OCI-LY3 (cell line): ENCODE measurements around the gene DCST1.

Experiments used
- H2AFZ ChIP-seq: fragments of 200-600, 300-600 bp; shearing (Covaris generic); 2 replicates; pipeline ENCODE4 v1.6.0; 2014; ENCODE audit warnings: antibody characterized with exemption, low read depth, low read length
- H3K27ac ChIP-seq: fragments of 200-600, 300-600 bp; sonication (generic); 2 replicates; pipeline ENCODE4 v1.5.1; 2014; ENCODE audit warnings: mild to moderate bottlenecking, low read length, moderate library complexity, mixed read lengths
- H3K27me3 ChIP-seq: fragments of 200-600, 300-600 bp; sonication (generic); 2 replicates; pipeline ENCODE4 v1.6.1; 2014; ENCODE audit warnings: low read depth, low read length, mixed read lengths
- H3K36me3 ChIP-seq: fragments of 200-600, 300-600 bp; sonication (generic); replicated peaks from 2 replicates; pipeline ENCODE3; 2014; ENCODE audit warnings: low read depth, low read length, mixed read lengths
- H3K4me1 ChIP-seq: fragments of 300-600, 200-600 bp; sonication (generic); 2 replicates; pipeline ENCODE4 v1.6.1; 2014; ENCODE audit warnings: low read length, mixed read lengths
- H3K4me2 ChIP-seq: fragments of 200-600, 300-600 bp; sonication (generic); 2 replicates; pipeline ENCODE4 v1.6.1; 2014; ENCODE audit warnings: low read length, mixed read lengths
- H3K4me3 ChIP-seq: fragments of 300-600, 200-600 bp; sonication (generic); 2 replicates; pipeline ENCODE4 v1.5.1; 2014; ENCODE audit warnings: antibody characterized with exemption, mild to moderate bottlenecking, low read length, moderate library complexity
- H3K79me2 ChIP-seq: fragments of 300-600, 200-600 bp; shearing (Covaris generic); 2 replicates; pipeline ENCODE4 v1.6.1; 2014; ENCODE audit warnings: mild to moderate bottlenecking, low read length, mixed read lengths
- H3K9ac ChIP-seq: fragments of 300-600, 200-600 bp; shearing (Covaris generic); 2 replicates; pipeline ENCODE4 v1.6.0; 2014; ENCODE audit warnings: mild to moderate bottlenecking, low read length, moderate library complexity
- H3K9me3 ChIP-seq: fragments of 200-600, 300-600 bp; shearing (Covaris generic); 2 replicates; pipeline ENCODE4 v1.6.1; 2014; ENCODE audit warnings: low read length, mixed read lengths; ENCODE audit not compliant: insufficient read depth
- H4K20me1 ChIP-seq: fragments of 200-600, 300-600 bp; sonication (generic); 2 replicates; pipeline ENCODE4 v1.6.1; 2016; ENCODE audit warnings: low read length, mixed read lengths; ENCODE audit not compliant: insufficient read depth
- EZH2phosphoT487 ChIP-seq: fragments of 200-600 bp; shearing (Covaris generic); IDR thresholded peaks from 2 replicates; pipeline ENCODE4 v1.6.1; 2018; ENCODE audit warnings: antibody characterized with exemption, mixed run types, low read depth
- TF ChIP-seq, protein P1 (sequence below): fragments of 200-600, 300-600 bp; sonication (generic); IDR thresholded peaks from 2 replicates; pipeline ENCODE4 v1.5.1; 2014; ENCODE audit warnings: antibody characterized with exemption, low read length, low read depth

Gene DCST1

DNA sequence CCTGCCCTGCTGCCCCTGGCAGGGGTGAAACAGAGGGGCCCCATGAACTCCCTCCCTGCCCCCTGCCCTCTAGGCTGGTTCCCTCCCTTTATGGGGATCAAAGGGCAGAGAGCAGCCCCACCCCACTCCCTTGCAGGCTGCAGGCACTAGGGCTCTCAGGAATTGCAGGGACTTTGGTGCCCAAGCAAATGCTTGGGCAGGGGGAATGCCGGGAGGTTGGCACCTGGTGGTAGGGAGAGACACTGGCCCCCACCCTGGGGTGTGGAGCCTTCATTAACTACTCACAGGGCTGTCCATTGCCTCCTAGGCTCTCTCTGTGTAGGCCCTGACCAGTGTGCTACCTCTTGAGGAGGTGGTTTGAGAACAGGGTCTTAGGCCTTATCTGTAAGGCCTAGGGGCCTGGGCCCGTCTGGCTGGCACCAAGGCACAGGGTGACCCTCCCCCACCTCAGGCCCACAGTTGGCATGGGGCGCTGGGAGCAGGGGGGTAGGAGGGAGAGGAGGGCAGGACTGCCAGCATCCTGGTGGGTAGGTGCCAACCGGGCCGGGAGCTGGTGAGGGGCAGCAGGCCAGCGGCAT lies 26.3 kb upstream of the DCST1 start:
- H3K9ac ChIP-seq: peak overlapping the region; percentile 96; the same call in 1 of the 2 replicates
- H3K4me3 ChIP-seq: peak overlapping the region; percentile 16; the same call in 1 of the 2 replicates
- H2AFZ ChIP-seq: no peak overlapping the region
- H4K20me1 ChIP-seq: peaks cover 41% of the 10 kb centered on the region
- no peaks in the 10 kb centered on the region for H3K9me3 ChIP-seq
- H3K79me2 ChIP-seq: peaks cover 59% of the 10 kb centered on the region
- peak overlapping the region; percentile 92 for H3K27ac ChIP-seq
- peaks cover 11% of the 10 kb centered on the region for H3K36me3 ChIP-seq
- H3K4me2 ChIP-seq: peak overlapping the region; percentile 97
- H3K4me1 ChIP-seq: peaks cover 57% of the 10 kb centered on the region
- no peaks in the 10 kb centered on the region for H3K27me3 ChIP-seq
- TF ChIP-seq, protein P1, sequence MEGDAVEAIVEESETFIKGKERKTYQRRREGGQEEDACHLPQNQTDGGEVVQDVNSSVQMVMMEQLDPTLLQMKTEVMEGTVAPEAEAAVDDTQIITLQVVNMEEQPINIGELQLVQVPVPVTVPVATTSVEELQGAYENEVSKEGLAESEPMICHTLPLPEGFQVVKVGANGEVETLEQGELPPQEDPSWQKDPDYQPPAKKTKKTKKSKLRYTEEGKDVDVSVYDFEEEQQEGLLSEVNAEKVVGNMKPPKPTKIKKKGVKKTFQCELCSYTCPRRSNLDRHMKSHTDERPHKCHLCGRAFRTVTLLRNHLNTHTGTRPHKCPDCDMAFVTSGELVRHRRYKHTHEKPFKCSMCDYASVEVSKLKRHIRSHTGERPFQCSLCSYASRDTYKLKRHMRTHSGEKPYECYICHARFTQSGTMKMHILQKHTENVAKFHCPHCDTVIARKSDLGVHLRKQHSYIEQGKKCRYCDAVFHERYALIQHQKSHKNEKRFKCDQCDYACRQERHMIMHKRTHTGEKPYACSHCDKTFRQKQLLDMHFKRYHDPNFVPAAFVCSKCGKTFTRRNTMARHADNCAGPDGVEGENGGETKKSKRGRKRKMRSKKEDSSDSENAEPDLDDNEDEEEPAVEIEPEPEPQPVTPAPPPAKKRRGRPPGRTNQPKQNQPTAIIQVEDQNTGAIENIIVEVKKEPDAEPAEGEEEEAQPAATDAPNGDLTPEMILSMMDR: no peak
- no peak for TF ChIP-seq EZH2phosphoT487

GRCh38 chr1:155008015-155008941 lies 25.3 kb upstream of the DCST1 start:
- Histone ChIP-seq H4K20me1 (peaks cover 51% of the 10 kb centered on the region), H3K4me2 (peak overlapping the region; percentile 97), H3K9me3 (no peaks in the 10 kb centered on the region), H3K4me3 (peak overlapping the region; percentile 16; the same call in 1 of the 2 replicates), H3K27ac (no peak overlapping the region), H3K79me2 (peaks cover 52% of the 10 kb centered on the region), H2AFZ (no peak overlapping the region), H3K27me3 (no peaks in the 10 kb centered on the region), H3K9ac (peak overlapping the region; percentile 96; the same call in 1 of the 2 replicates), H3K4me1 (peaks cover 57% of the 10 kb centered on the region), H3K36me3 (peaks cover 13% of the 10 kb centered on the region)
- no peak for TF ChIP-seq EZH2phosphoT487
- TF ChIP-seq, protein P1: no peak

- Histone ChIP-seq H3K4me3 (no peak overlapping the region), H3K4me2 (no peak overlapping the region), H3K27me3 (no peaks in the 10 kb centered on the region), H3K79me2 (peaks cover 42% of the 10 kb centered on the region), H3K9ac (no peak overlapping the region), H3K4me1 (peaks cover 55% of the 10 kb centered on the region), H3K36me3 (peaks cover 10% of the 10 kb centered on the region), H2AFZ (no peak overlapping the region), H3K9me3 (no peaks in the 10 kb centered on the region), H4K20me1 (peaks cover 60% of the 10 kb centered on the region), H3K27ac (no peak overlapping the region)
- TF ChIP-seq EZH2phosphoT487: no peak
- TF ChIP-seq, protein P1: no peak
Observed at GRCh38 chr1:155009221-155009711, 24.4 kb upstream of the DCST1 start.

- Histone ChIP-seq H3K27me3 (no peaks in the 10 kb centered on the region), H3K4me3 (no peak overlapping the region), H3K9me3 (no peaks in the 10 kb centered on the region), H4K20me1 (peaks cover 64% of the 10 kb centered on the region), H3K27ac (no peak overlapping the region), H3K4me2 (no peak overlapping the region), H3K79me2 (peaks cover 37% of the 10 kb centered on the region), H2AFZ (no peak overlapping the region), H3K9ac (no peak overlapping the region), H3K36me3 (peaks cover 13% of the 10 kb centered on the region), H3K4me1 (peaks cover 50% of the 10 kb centered on the region)
- TF ChIP-seq, protein P1: no peak
- no peak for TF ChIP-seq EZH2phosphoT487
Observed at GRCh38 chr1:155009742-155010141, 23.9 kb upstream of the DCST1 start.
